ENCODE results near the gene CDCA5.
A peak's percentile ranks its signal among the peaks of the same experiment; 100 is the strongest.

CDCA5 gene

GRCh38 chr11:65067446-65067845, 16.4 kb downstream of the CDCA5 start:
- DNase-seq, result no peak

- no peak for DNase-seq
Measured at GRCh38 chr11:65066805-65067291, 17.0 kb downstream of the CDCA5 start.

GRCh38 chr11:65066315-65066714, 17.5 kb downstream of the CDCA5 start:
- DNase-seq, result no peak

- DNase-seq, result no peak
Measured at GRCh38 chr11:65065851-65066250, 18.0 kb downstream of the CDCA5 start.

- no peak for DNase-seq
Measured at GRCh38 chr11:65064847-65065240, 19.0 kb downstream of the CDCA5 start.

- DNase-seq, result no peak
Measured at GRCh38 chr11:65063532-65063931, 20.3 kb downstream of the CDCA5 start.

- DNase-seq, result no peak
Measured at GRCh38 chr11:65060913-65061408, 22.9 kb downstream of the CDCA5 start.

GRCh38 chr11:65059959-65060824, 23.6 kb downstream of the CDCA5 start:
- no peak for DNase-seq

GRCh38 chr11:65059523-65059922, 24.3 kb downstream of the CDCA5 start:
- DNase-seq, result no peak

GRCh38 chr11:65058419-65059054, 25.3 kb downstream of the CDCA5 start, which contains the start of gene NAALADL1:
Gene NAALADL1, minus strand, starts transcription at chr11:65058553. Its CDS starts 32 bp downstream, at chr11:65058521.
- DNase-seq, result no peak

- DNase-seq, result no peak
Measured at GRCh38 chr11:65058012-65058411, 25.8 kb downstream of the CDCA5 start.

- DNase-seq, result no peak
Measured at GRCh38 chr11:65057526-65057925, 26.3 kb downstream of the CDCA5 start.

GRCh38 chr11:65056999-65057398, 26.8 kb downstream of the CDCA5 start:
- DNase-seq, result no peak

- DNase-seq, result no peak
Measured at GRCh38 chr11:65055538-65055937, 28.3 kb downstream of the CDCA5 start.

- DNase-seq, result no peak
Measured at GRCh38 chr11:65053827-65054508, 29.9 kb downstream of the CDCA5 start.

GRCh38 chr11:65051398-65051858, 32.4 kb downstream of the CDCA5 start:
- no peak for DNase-seq

- DNase-seq, result peak; percentile 68
Measured at GRCh38 chr11:65047581-65048422, 36.0 kb downstream of the CDCA5 start.

- no peak for DNase-seq
Measured at GRCh38 chr11:65045728-65046127, 38.1 kb downstream of the CDCA5 start.

GRCh38 chr11:65045061-65045460, 38.8 kb downstream of the CDCA5 start:
- no peak for DNase-seq

GRCh38 chr11:65043881-65044501, 39.8 kb downstream of the CDCA5 start:
- no peak for DNase-seq

- no peak for DNase-seq
Measured at GRCh38 chr11:65042891-65043290, 40.9 kb downstream of the CDCA5 start.
